OCI-M1 (cell line): ENCODE measurements around the gene LNX2.

Experiments
- DNase-seq: peaks from one replicate; lab custom pipeline; 2025; lab: John Stamatoyannopoulos, UW

LNX2 gene

GRCh38 chr13:27562457-27562856, 57.9 kb downstream of the LNX2 start:
- no peak for DNase-seq

DNA sequence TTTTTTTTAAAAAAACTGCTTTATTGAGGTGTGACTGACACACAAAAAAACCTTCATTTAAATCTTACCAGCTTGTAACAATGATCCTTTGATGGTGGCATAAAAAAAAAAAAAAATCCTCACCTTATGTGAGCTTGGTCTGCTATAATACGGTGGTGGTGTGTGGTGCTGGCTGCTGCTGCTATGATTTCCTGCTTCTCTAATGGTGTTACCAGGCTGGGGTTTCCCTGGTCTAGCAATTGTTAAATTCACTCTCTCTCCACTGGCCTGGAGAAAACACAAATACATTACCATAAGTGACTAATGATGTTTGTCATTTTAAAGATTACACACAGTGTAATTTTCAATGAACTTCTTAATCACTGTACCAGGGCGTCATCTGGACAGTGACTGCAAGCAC, 60.6 kb downstream of the LNX2 start:
- DNase-seq = no peak

GRCh38 chr13:27556109-27556508, 64.2 kb downstream of the LNX2 start:
- no peak for DNase-seq

GRCh38 chr13:27551562-27551961, 68.8 kb downstream of the LNX2 start:
- no peak for DNase-seq

- DNase-seq = no peak
These were observed 70.8 kb downstream of the LNX2 start for GRCh38 chr13:27549406-27549981.

GRCh38 chr13:27542220-27542619, 78.1 kb downstream of the LNX2 start:
- no peak for DNase-seq

DNA sequence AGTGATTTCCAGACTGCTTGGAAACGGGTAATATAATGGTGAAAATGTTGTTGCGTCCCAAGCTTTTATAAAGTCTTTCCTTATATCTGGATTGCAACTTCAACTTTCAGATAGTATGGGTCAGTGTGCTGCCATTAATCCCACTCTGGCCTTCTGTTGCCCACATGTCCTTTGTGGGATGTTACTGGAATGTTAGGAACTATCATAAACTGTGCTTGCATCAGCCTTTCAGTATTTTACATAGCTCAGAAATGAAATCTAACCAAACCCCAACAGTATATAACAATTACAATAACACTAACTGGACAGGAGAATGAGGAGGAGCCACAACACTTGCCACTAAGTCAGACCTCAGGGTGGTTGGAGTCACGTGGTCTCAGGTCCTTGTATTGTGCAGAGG, 78.9 kb downstream of the LNX2 start:
- DNase-seq = no peak

DNA sequence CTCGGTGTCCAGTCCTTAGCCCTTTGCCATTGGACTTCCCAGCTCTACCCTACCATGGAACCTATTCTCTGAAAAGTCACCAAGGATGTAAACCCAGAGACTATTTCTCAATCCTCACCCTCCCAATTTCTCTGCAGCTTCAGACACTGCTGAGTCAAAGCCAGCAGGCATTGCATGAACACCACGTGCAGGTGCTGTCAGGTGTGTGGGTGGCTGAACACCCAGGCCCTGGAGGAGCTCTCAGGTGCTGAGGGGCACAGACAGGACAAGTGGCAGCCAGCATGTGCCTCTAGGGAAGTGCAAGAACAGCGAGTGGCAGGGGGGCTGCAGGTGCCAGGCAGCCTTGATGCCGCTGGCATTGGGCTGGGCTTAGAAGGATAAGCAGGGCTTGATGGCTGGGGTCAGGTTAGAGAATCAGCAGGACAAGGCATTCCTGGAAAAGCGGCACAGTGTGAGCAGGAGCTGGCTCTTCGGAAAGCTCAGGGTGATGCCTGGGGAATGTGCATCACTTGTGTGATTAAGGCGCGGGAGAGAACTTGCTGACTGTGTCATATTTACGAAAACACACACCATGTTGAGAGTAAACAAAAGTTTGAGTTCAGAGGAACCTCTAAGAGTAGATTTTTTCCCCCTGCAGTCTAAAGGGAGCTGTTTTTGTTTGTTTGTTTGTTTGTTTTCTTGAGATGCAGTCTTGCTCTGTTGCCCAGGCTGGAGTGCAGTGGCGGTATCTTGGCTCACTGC, 83.8 kb downstream of the LNX2 start:
- DNase-seq = no peak

GRCh38 chr13:27535546-27535945, 84.8 kb downstream of the LNX2 start:
- peak; percentile 10 for DNase-seq

- DNase-seq = no peak
These were observed 85.3 kb downstream of the LNX2 start for GRCh38 chr13:27534981-27535380.

DNA sequence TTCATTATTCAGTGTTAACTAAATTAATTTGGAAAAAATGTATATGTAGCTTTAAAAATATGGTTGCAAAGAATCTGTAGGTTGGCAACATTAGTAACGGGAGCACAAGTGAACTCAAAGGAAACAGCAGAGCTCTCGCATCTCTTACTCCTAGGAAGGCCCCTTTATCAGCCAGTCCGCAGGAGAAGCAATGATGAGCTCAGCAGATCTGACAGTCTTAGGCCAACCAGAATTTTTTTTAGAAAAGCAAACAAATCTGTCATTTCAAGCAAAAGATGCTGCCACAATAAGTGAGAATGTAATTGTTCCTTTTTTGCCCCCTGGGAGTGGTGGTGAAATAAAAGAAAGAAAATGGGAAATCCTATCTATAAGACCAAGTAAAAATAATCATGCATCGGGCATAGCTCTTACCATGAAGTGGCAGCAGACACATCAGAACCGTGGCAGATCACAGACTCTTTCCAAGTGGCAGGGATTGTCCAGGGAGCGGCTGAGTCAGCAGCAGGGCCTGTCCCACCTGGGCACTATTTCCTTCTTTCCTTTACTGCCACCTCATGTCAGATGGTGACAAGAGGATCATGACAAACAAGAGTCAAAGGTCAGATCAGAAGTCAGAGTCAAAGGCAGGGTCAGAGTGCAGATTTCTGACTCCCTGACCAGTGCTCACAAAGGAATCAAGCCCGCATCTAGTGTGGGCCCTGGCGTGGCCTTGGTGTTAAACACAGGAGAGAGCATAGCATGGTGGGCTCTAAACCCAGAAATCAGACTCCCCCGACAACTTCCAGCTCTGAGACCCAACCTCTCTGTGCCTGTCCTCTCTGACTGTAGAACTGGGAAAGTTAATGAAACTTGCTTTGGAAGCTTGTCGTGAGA, 86.0 kb downstream of the LNX2 start:
- DNase-seq = peak; percentile 5

DNA sequence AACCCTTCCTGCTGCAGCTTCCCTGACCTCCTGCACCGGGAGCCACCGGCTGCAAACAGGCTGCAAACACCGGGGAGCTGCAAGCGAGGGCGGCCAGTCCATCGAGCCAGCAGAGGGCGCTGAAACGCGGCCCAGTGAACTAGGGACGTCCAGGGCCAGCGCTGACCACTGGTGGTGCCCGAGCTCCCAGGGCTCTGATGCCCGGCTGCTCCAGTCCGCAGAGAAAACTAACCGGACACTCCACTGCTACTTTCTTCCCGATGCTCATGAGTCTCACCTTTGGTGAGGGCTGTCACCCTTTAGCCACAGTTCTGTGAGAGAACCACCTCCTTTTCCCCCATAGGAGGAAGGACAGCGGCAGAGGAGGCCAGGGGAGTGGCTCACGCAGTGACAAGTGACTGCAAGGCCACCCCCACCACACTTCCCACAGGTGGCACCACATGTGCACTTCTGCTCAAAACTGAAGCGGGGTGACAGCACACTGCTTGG, 87.1 kb downstream of the LNX2 start:
- DNase-seq = peak; percentile 80

DNA sequence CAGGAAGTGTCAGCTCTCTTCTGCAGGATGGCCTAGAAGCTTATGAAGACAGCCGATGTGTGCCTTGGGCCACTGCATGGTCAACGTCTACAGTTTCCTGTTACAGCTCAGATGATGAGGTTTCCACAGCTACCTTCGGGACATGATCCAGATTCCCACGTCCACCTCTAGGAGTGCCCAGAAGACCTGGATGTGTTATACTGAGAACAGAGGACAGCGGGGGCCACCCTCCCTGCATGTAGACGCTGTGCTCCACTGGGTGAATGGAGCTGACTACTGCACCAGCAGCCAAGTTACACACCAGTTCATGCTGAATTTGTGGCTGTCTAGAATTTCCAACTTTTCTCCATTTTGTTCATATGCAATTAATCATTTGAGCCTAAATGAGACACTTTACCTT, 91.4 kb downstream of the LNX2 start:
- no peak for DNase-seq

DNA sequence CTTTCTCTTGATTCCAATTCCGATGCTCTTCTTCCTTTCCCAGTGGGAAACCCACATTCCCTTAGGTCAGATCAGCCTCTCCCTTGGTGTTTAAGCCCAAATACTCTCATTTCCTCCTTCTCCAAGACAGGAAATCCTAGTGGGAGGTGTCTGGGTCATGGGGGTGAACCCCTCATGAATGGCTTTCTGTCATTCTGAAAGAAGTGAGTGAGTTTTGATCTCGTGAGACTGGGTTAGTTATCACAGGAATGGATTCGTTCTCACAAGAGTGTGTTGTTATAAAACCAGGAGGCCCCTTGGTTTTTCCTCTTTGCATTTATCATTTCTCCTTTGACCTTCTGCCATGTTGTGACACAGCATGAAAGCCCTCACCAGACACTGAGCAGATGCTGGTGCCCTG, 93.8 kb downstream of the LNX2 start:
- no peak for DNase-seq

DNA sequence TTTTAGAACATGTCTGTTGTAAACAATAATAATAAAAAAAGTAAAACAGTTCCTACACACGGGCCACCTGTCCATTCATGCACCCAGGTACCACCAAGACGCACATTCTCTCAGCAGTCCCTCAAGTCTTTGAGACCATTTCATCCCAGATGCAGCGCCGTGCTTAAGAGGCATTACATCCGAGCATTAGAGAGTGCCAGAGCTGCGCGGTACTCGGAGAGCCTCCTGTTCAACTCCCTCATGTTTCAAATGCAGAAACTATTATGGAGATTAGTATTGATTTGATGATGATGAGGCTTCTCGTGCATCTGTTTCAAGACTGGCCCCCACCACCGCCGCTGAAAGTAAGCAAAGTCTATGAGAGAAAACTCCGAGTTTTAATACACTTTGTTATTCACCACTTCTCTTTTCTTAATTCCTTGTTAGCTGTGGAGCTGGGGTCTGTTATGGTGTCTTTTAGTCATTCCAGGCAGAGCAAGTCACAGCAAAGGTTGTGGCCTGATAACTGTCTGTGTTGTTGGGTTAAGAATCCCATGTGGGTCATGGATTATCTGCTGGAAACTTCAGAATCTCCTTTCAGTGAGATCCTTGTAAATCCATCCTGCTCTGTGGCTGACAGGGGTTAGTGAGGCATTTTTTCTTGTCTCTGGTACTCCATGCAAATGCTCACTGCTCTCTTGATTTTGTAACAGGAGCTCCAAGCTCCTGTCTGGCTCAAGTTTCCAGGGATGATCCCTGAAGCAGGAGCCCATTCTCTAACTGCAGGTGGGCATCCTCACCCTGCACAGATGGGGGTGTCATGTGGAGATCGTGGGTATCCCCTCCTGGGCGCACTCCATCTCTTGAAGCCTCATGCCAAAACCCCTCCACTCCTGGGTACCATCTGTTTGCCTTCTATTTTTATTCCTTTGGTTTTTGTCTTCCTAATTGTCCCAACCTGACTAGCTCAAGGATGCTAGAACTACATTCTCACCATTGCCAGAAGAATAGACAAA, 95.1 kb downstream of the LNX2 start:
- no peak for DNase-seq

GRCh38 chr13:27523346-27524073, 96.8 kb downstream of the LNX2 start:
- DNase-seq = no peak

DNA sequence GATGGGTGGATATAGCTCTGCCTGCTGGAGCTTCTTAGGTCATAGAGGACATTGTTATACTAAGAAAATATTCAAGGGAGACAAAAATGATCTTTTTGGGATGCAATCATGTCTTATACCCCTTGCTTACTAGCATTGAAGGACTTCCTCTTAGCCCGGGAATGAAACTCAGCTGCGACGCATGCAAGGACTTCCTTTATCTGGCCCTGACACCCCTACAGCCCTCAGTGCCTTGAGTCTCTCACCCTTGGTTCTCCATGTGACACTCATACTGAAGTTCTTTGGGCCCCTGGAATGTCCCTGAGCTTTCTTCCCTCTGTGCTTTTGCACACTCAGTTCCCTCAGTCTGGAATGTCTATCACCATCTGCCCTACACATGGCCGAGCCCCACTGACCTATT, 97.5 kb downstream of the LNX2 start:
- DNase-seq = peak; percentile 6

DNA sequence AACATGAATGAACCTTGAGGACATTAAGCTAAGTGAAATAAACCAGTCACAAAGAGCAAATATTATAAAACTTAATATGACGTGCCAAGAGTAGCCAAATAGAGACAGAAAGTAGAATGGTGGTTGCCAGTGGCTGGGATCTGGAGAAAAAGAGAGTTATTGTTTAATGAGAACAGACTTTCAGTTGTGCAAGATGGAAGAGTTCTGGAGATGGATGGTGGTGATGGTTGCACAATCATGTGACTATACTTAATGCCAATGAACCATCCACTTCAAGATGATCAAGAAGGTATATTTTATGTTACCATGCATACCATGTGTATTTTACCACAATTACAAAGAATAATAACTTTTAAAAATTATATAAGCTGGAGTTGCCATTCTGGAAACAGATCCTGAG, 104.2 kb downstream of the LNX2 start:
- DNase-seq = no peak

- no peak for DNase-seq
These were observed 110.2 kb downstream of the LNX2 start for GRCh38 chr13:27510082-27510481.

- no peak for DNase-seq
These were observed 111.5 kb downstream of the LNX2 start for GRCh38 chr13:27508802-27509201.

GRCh38 chr13:27505792-27506191, 114.5 kb downstream of the LNX2 start:
- no peak for DNase-seq
